ENCODE measurements around the gene CDA.

- no peak for TF ChIP-seq CTCF (IDR thresholded peaks at IDR 0.05)
- no peak for TF ChIP-seq POLR2A (IDR thresholded peaks at IDR 0.05)
These were observed 25.3 kb downstream of the CDA start for GRCh38 chr1:20614131-20614579.

All from testis (tissue), 2 donors.